IMR-90 (cell line): Measurements from ENCODE around the gene YBX2. TPM values are rescaled to one million over a fixed set of nuclear protein-coding genes. Genes with fewer than 3 reads are reported as not detected.
A peak's percentile ranks its signal among the peaks of the same experiment; 100 is the strongest.

Experiments
- ATAC-seq: fragments of 200-7000 bp; cut with Tn5 transposase; 2 replicates; pipeline ENCODE4 v1.9.1; 2020; ENCODE audit warnings: low read depth, mild to moderate bottlenecking, moderate library complexity
- BruUV-seq: library from RNA; stranded (reverse); fragments of 400-500 nt; replicated peaks from 2 replicates; lab custom pipeline; 2021; lab: Mats Ljungman, UMichigan
- CTCF ChIA-PET: fragments of 300-600 bp; formaldehyde crosslinking; extraction: SDS; loops from one replicate; lab custom pipeline; 2021; ENCODE audit warnings: antibody characterized with exemption; lab: Yijun Ruan, JAX
- POLR2A ChIA-PET: fragments of 300-600 bp; sonication (Branson Sonifier 250); formaldehyde crosslinking; loops from one replicate; lab custom pipeline; 2022; ENCODE audit warnings: antibody characterized with exemption; ENCODE audit not compliant: unreplicated experiment; lab: Charles Lee
- DNase-seq: peaks from one replicate; pipeline ENCODE4 v3.0.0; 2013
- H2AFZ ChIP-seq: replicated peaks from 2 replicates; pipeline ENCODE3; 2013; ENCODE audit warnings: low read length, mild to moderate bottlenecking; ENCODE audit not compliant: poor library complexity
- H2AK5ac ChIP-seq: 2 replicates; pipeline ENCODE4 v1.6.1; 2013; ENCODE audit warnings: low read depth, low read length, inconsistent platforms
- H2AK9ac ChIP-seq: replicated peaks from 2 replicates; pipeline ENCODE3; 2013; ENCODE audit warnings: mild to moderate bottlenecking, low read depth, low read length, moderate library complexity; ENCODE audit not compliant: poor library complexity
- H2BK120ac ChIP-seq: 2 replicates; pipeline ENCODE4 v1.6.1; 2013; ENCODE audit warnings: low read depth, low read length, inconsistent platforms
- H2BK15ac ChIP-seq: 3 replicates; pipeline ENCODE4 v1.6.1; 2013; ENCODE audit warnings: low read depth, low read length, inconsistent platforms
- H2BK20ac ChIP-seq: 2 replicates; pipeline ENCODE4 v1.6.1; 2013; ENCODE audit warnings: low read depth, mild to moderate bottlenecking, inconsistent platforms, low read length, moderate library complexity
- H2BK5ac ChIP-seq: 2 replicates; pipeline ENCODE4 v1.6.1; 2013; ENCODE audit warnings: mild to moderate bottlenecking, low read depth, low read length, inconsistent platforms; ENCODE audit not compliant: poor library complexity, severe bottlenecking
- H3K14ac ChIP-seq: replicated peaks from 2 replicates; pipeline ENCODE4 v1.6.1; 2013; ENCODE audit warnings: low read depth, low read length, inconsistent platforms
- H3K18ac ChIP-seq: 2 replicates; pipeline ENCODE4 v1.6.1; 2013; ENCODE audit warnings: low read depth, low read length, control low read depth
- H3K23ac ChIP-seq: 2 replicates; pipeline ENCODE4 v1.6.1; 2013; ENCODE audit warnings: low read depth, low read length, inconsistent platforms
- H3K27ac ChIP-seq: 2 replicates; pipeline ENCODE4 v1.5.1; 2013; ENCODE audit warnings: mild to moderate bottlenecking, control low read depth, low read length; ENCODE audit not compliant: insufficient read depth
- H3K27me3 ChIP-seq: 2 replicates; pipeline ENCODE4 v1.6.1; 2013; ENCODE audit warnings: low read length; ENCODE audit not compliant: control insufficient read depth, insufficient read depth
- H3K36me3 ChIP-seq: 2 replicates; pipeline ENCODE4 v1.6.1; 2013; ENCODE audit warnings: low read length, mixed read lengths; ENCODE audit not compliant: control insufficient read depth, insufficient read depth
- H3K4ac ChIP-seq: 2 replicates; pipeline ENCODE4 v1.6.1; 2013; ENCODE audit warnings: low read depth, low read length, inconsistent platforms
- H3K4me1 ChIP-seq: 2 replicates; pipeline ENCODE4 v1.6.1; 2013; ENCODE audit warnings: low read length, mixed read lengths; ENCODE audit not compliant: control insufficient read depth, insufficient read depth
- H3K4me2 ChIP-seq: 2 replicates; pipeline ENCODE4 v1.6.1; 2013; ENCODE audit warnings: low read depth, mild to moderate bottlenecking, control low read depth, low read length, moderate library complexity
- H3K4me3 ChIP-seq: 2 replicates; pipeline ENCODE4 v1.5.1; 2013; ENCODE audit warnings: low read depth, mild to moderate bottlenecking, control low read depth, low read length, moderate library complexity; ENCODE audit not compliant: insufficient read depth
- H3K56ac ChIP-seq: 2 replicates; pipeline ENCODE4 v1.6.1; 2013; ENCODE audit warnings: low read length, inconsistent platforms; ENCODE audit not compliant: insufficient read depth; ENCODE audit errors: extremely low read depth
- H3K79me1 ChIP-seq, 2 experiments: 2 replicates each; pipeline ENCODE4 v1.6.1; 2013; ENCODE audit warnings: low read length in 2 of 2, inconsistent platforms in 1 of 2, low read depth in 1 of 2
- H3K9ac ChIP-seq: 2 replicates; pipeline ENCODE4 v1.6.1; 2013; ENCODE audit warnings: low read depth, low read length, control low read depth
- H3K9me1 ChIP-seq: 2 replicates; pipeline ENCODE4 v1.6.1; 2013; ENCODE audit warnings: low read length, inconsistent platforms; ENCODE audit not compliant: insufficient read depth
- H3K9me3 ChIP-seq: 2 replicates; pipeline ENCODE4 v1.6.1; 2013; ENCODE audit warnings: low read length; ENCODE audit not compliant: control insufficient read depth, insufficient read depth
- H4K20me1 ChIP-seq: 2 replicates; pipeline ENCODE4 v1.6.1; 2013; ENCODE audit warnings: low read length, inconsistent platforms; ENCODE audit not compliant: insufficient read depth
- H4K5ac ChIP-seq: 2 replicates; pipeline ENCODE4 v1.6.1; 2013; ENCODE audit warnings: mild to moderate bottlenecking, low read depth, low read length, control low read depth
- H4K8ac ChIP-seq, 2 experiments: 2 replicates each; pipeline ENCODE4 v1.6.1; 2013; ENCODE audit warnings: low read depth in 2 of 2, low read length in 2 of 2, control low read depth in 1 of 2, inconsistent platforms in 1 of 2
- H4K91ac ChIP-seq: 2 replicates; pipeline ENCODE4 v1.6.1; 2013; ENCODE audit warnings: low read depth, low read length, inconsistent platforms; ENCODE audit not compliant: insufficient read depth
- USF2 ChIP-seq: fragments of 150-350 bp; IDR thresholded peaks from 2 replicates; pipeline ENCODE4 v1.6.1; 2017; ENCODE audit warnings: mild to moderate bottlenecking, antibody characterized with exemption, low read length, low read depth
- WGBS, 2 experiments: methylation state at CpG; one replicate each; pipeline versions ENCODE4 v1.1.5 to v1.1.7; 2013; ENCODE audit warnings: missing lambda C conversion rate in 2 of 2; ENCODE audit not compliant: insufficient read length in 1 of 2; ENCODE audit errors: extremely low coverage in 2 of 2; 5-methylcytosine and 5-hydroxymethylcytosine counted together
- dilution Hi-C: fragments of 300-500 bp; cut with HindIII; formaldehyde crosslinking; loops from one replicate; pipeline ENCODE4 v1.14.3; 2018; ENCODE audit warnings: low sequenced_read_pairs; ENCODE audit not compliant: unreplicated experiment
- in situ Hi-C: fragments of 300-500 bp; cut with MboI; formaldehyde crosslinking; loops from 3 replicates; pipeline ENCODE4 v1.14.3; 2019; ENCODE audit warnings: low sequenced_read_pairs, inconsistent platforms, mixed read lengths
- intact Hi-C: fragments of 100-400 bp; cut with micrococcal nuclease; formaldehyde crosslinking; loops from 2 replicates; pipeline ENCODE4 v1.10.0; 2022
- polyA plus RNA-seq, 3 experiments: library from polyadenylated mRNA; depleted of rRNA; stranded (reverse); fragments of >200 nt; gene quantifications; 2 replicates each; pipeline ENCODE4 v1.2.3, GENCODE V29; 2012; ENCODE audit warnings: low replicate concordance in 1 of 3
- total RNA-seq: library from RNA; depleted of rRNA; stranded (reverse); fragments of >200 nt; gene quantifications from 2 replicates; pipeline ENCODE4 v1.2.3, GENCODE V29; 2012

Gene YBX2
- total and polyA plus RNA-seq, 2 of the 4 experiments (the other 2 are of a cell fraction): 0.17 TPM; not detected in 1

GRCh38 chr17:7262935-7263800 is 31.3 kb downstream of the YBX2 start:
- Histone ChIP-seq H4K91ac (peak overlapping the region; percentile 79), H3K56ac (no peak overlapping the region; the same call in 1 of the 2 replicates), H3K23ac (peak overlapping the region; percentile 91; the same call in 1 of the 2 replicates), H3K4me3 (no peak overlapping the region), H4K8ac (peak overlapping the region; percentile 78 to 98; a peak in 3 of 4 replicates), H3K18ac (0 out of 2 replicates have a peak overlapping the region, but pooled peaks have one; percentile 9), H2BK120ac (peak overlapping the region; percentile 88), H2AK5ac (peak overlapping the region; percentile 81; the same call in 1 of the 2 replicates), H3K9me1 (peaks cover 10% of the 10 kb centered on the region), H3K27ac (no peak overlapping the region), H3K14ac (peak overlapping the region; percentile 96), H2AFZ (peak overlapping the region; percentile 90), H3K27me3 (peaks cover 13% of the 10 kb centered on the region; the same call in 1 of the 2 replicates), H3K36me3 (peaks cover 13% of the 10 kb centered on the region), H3K9me3 (no peaks in the 10 kb centered on the region), H3K4me1 (peaks cover 11% of the 10 kb centered on the region), H3K79me1 (no peaks in the 10 kb centered on the region), H4K20me1 (no peaks in the 10 kb centered on the region), H2AK9ac (peak overlapping the region; percentile 86), H3K9ac (no peak overlapping the region), H2BK20ac (peak overlapping the region; percentile 2), H3K4me2 (peak overlapping the region; percentile 28; the same call in 1 of the 2 replicates), H2BK5ac (no peak overlapping the region), H2BK15ac (peak overlapping the region; percentile 89; the same call in 2 of the 3 replicates), H3K4ac (peak overlapping the region; percentile 77), H4K5ac (peak overlapping the region; percentile 86)
- intact Hi-C loops: no loop called here
- CTCF ChIA-PET: interaction anchor here (1.6 kb wide), 1 partner anchor 33 kb away, joined by 7 read pairs; no protein-coding TSS in a partner anchor
- DNase-seq: no peak
- POLR2A ChIA-PET: interaction anchor here (0.6 kb wide), 1 partner anchor 9 kb away, joined by 9 read pairs; no protein-coding TSS in a partner anchor
- no peak for TF ChIP-seq USF2
- no TSS peak for BruUV-seq
- no peak for ATAC-seq
- in situ Hi-C loops: no loop called here
- 8% methylated on average over 8 of the region's 26 CpGs; no CpG with 5 or more reads in 1 of the 2 experiments for WGBS, 2 experiments
- dilution Hi-C loops: no loop called here
